HG02943 (cell line): ENCODE measurements around the gene ACP3.
"Not testable (repeated sequence)": the region's sequence is repeated elsewhere in the genome, so short reads cannot be mapped to it uniquely, and the experiment has no call there.

ENCODE experiments used
- ATAC-seq: cut with Tn5 transposase; IDR thresholded peaks from one replicate; pipeline ENCODE4 v1.9.1; 2021; ENCODE audit warnings: mild to moderate bottlenecking, low read depth, moderate library complexity; ENCODE audit not compliant: unreplicated experiment

The ACP3 gene

DNA sequence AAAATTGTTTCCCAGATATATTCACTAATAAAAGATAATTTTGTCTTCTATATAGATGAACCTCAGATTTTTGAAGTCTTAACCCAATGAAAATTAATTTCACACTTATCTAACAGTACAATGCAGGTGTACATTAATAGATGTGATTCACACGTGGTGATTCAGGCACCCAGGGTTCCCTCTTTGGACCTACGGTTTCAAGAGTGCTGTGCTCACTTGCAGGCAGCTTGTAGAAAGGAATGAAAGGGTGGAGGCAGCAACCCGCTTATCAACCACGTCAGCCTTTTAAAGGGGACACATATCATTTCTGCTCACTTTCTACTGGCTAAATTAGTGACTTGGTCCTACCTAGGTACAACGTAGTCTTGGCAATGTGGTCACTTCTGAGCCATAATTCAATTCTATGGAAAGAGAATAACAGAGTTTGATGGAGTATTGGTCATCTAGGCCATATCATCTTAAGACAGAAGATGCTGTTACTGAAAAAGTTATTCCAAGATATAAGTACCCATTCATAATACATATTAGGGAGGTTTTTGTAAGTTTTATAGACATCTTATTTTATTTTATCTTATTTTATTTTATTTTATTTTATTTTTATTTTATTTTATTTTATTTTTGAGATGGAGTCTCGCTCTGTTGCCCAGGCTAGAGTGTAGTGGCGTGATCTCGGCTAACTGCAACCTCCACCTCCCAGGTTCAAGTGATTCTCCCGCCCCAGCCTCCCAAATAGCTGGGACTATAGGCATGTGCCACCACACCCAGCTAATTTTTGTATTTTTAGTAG is 37.9 kb downstream of the ACP3 start:
- no peak for ATAC-seq

DNA sequence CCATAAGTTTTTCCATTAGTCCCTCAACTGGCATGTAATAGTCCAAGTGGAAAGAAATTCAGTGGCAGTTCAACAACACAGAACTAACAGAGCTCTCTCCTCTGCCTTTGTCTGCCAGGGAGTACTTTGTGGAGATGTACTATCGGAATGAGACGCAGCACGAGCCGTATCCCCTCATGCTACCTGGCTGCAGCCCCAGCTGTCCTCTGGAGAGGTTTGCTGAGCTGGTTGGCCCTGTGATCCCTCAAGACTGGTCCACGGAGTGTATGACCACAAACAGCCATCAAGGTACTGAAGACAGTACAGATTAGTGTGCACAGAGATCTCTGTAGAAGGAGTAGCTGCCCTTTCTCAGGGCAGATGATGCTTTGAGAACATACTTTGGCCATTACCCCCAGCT is 39.4 kb downstream of the ACP3 start:
- ATAC-seq, result no peak

DNA sequence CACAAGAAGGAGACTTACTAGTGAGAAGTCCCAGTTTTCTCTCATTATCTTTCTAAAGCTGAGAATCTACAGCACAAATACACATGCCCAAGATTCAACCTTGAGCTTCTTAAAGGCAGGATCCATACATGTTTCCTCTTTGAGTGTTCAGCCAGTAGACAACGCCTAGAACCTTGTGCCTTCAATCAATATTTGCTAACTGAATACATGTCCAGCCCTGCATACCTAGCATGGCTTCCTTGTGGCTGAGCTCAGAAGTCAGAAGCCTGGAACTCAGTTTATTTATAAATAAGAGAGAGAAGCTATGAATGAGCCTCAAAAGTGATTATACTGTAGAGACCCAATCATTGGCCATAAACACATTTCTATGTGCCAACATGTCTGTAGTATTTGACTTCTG is 43.5 kb downstream of the ACP3 start:
- ATAC-seq, result no peak

DNA sequence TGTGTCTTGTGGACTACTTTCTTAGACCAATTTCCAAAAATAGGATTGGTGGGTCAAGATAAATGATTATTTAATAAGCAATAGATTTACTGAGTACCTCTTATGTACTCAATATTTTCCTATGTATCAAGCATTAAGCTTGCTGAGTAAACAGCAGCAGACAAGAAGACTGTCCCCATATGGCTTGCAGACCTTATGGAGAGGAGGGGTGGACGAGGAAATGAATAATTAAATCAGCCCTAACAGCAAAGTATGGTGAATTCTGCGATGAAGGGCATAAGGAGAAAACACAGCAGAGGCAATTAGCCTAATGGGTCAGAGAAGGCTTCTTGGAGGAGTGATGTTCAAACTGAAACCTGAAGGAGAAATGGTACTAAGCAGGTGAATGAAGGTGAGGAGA is 45.1 kb downstream of the ACP3 start:
- ATAC-seq, result no peak

DNA sequence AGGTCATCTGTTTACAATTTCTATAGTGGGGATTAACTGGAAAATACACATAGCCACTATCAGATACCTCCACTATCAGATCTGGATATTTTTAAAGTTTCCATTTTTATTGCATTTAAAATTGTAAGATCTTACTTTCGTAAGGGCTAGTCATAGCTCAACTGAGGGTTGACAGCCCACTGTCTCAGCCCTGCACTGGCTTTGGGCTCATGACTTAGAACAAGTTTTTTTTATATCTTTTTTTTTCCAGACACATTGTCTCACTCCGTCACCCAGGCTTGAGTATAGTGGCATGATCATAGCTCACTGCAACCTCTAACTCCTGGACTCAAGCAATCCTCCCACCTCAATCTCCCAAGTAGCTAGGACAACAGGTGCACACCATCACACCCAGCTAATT is 51.3 kb downstream of the ACP3 start:
- no peak for ATAC-seq

DNA sequence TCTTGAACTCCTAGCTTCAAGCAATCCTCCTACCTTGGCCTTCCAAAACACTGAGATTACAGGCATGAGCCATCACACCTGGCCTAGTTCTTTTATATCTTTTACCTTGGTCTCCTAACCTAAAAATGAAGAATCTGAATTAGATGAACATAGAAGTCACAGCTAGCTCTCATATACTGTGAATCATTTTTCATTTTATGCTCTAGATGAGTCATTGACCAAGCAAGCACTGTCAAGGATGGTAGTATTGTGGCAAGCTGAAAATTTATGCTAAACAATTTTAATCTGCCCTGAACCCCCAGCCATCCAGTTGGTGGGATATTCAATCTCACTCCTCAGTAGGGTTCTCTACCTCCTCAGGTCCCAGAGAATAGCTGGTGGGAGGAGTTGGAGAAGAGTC is 51.8 kb downstream of the ACP3 start:
- ATAC-seq, result no peak

DNA sequence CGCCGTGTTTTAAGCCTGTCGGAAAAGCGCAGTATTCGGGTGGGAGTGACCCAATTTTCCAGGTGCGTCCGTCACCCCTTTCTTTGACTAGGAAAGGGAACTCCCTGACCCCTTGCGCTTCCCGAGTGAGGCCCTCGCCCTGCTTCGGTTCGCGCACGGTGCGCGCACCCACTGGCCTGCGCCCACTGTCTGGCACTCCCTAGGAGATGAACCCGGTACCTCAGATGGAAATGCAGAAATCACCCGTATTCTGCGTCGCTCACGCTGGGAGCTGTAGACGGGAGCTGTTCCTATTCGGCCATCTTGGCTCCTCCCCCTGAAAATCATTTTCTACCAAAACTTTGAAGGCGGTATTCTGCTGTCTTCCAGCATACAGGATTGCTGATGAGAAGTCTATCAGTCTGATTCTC is 59.7 kb downstream of the ACP3 start:
- not testable (repeated sequence) for ATAC-seq

DNA sequence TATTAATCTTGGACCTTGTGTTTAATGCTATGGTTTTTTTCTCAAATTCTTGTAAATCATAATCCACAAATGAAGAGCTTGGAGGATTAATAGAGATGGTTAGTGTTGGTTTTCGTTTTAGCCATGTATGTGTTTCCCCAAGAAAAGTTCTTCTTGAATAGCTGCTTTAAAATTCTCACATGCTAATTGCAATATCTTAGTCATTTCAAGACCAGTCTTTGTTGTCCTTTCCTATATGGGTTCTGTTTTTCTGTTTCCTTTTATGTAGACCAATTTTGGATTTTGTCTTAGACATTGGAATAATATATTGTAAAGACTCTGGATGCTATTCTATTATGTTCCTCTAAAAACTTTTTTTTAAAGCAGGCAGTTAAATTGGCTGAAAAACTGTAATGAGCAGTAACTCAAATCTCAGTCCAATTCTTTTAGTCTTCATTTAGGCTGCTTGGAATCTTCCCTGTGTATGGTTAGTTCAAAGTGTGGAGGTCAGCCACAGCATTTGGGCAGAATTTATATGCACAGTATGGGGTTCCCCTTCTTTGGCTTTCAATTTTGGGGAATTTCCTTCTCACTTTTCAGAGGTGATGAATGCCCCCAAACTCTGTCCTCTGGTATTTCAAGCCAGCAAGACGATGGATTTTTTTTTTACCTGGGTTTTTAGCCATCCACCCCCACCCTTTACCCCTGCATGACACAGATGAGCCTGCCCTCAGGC is 61.0 kb downstream of the ACP3 start:
- no peak for ATAC-seq

DNA sequence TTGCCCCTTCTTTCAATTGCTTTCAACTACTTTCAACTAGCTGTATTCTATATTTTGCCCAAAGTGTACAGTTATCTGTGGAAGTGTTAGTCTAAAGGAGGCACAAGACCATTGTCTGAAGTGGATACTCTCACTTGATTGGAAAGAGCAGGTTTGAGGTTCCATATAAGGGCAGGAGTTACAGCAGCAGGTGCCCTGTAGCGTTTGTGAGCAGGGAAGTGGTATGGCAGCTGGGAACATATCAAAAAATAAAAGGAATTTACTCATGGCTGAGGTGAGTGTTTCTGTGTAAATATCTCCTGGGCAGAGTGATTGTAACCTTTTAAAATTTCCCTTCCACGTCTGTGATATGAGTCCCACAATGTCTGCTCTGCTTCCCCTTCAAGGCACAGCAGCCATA is 61.6 kb downstream of the ACP3 start:
- ATAC-seq, result no peak

DNA sequence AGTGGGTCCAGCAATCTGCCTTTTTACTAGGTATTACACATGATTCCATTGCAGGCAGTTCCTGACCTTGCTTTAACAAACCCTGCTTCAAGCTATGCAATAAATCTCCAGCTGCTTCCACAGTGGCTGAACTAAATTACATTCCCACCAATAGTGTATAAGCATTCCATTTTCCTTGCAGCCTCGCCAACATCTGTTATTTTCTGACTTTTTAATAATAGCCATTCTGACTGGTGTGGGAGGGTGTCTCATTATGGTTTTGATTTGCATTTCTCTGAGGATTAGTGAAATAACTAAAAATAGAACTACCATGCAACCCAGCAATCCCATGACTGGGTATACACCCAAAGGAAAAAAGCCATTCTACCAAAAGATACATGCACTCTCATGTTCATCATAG is 63.7 kb downstream of the ACP3 start:
- no peak for ATAC-seq

DNA sequence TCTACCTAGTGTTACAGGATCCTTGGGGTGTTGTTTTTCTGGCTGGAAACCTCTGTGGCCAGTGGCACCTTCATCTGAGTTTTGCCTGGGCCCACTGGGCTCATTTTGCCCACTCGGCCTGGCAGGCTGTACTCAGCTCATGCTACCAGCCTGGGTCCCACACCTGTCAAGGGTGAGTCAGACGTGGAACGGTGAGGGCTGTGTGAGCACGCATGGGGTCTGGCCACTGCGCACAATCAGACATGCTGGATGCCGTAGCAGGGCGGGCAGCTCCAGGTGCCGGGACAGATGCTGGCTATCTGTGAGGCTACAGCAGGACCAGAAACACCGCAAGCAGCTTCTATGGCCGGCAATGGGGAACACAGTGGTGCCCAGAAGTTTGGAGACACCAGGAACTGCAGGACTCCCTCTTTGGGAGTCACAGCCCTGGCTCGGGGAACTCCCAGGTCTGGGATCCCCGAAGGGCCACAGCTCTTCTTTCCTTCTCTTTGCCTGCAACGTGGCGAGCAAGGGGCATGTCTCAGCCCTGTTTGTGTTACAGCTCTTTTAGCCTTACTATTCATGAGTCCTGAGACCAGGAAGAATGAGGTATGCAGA is 64.2 kb downstream of the ACP3 start:
- ATAC-seq, result no peak

DNA sequence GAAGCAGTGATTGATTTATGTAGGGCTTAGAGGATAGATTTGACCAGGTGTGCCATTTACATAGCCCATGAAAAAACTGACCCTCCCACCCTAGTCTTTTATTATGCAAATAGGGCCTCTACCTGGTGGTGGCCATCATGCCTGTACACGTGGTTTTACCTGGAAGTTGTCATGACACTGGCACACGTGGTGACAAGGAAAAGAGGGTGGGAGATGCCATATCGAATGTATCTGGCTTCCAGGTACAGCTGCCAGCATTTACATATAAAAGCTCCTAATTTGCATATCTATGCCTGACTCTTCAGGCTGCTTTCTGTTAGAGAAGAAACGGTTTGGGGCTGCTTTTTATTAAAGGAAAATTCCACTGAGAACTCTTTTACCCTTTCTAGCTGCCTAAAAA is 65.1 kb downstream of the ACP3 start:
- ATAC-seq, result no peak

DNA sequence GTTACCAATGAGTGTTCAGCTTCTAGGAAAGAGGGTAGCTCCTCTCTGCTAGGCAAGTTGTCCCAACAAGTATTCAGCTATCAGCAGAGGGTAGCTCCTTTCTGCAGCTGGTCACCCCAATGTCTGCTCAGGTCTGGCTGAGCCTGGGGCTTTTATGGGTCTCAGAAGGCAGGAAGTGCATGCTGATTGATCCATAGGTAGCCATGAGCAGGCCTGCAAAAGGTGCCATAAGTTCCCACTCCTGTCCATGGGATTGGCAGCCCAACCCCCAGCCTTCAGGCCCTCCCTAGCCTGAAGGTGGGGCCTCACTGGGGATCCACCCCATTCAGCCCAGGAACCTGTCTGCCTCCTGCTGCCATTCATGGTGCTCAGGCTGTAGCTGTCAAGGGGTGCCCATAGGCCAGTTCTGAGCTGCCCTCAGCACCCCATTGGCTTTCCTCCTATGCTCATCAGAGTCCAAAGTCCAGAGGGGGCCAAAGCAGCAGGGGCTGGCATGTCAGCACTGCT is 65.5 kb downstream of the ACP3 start:
- no peak for ATAC-seq

DNA sequence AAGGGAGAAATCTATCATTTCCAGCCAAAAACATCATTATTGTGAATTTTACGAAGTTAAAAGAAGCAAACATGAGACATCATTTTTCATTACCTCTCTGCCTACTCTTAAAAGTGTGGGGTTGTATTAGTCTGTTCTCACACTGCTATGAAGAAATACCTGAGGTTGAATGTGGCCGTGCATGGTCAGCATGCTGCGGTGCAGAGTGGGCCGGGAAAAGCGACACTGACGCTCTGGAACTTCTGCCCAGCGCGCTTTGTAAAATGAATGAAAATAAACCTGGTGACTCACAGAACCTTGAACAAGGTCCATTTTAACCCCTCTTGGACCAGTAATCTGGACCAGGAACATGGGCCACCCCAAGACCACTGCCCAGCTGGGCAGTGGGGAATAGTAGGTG is 69.1 kb downstream of the ACP3 start:
- ATAC-seq, result no peak

DNA sequence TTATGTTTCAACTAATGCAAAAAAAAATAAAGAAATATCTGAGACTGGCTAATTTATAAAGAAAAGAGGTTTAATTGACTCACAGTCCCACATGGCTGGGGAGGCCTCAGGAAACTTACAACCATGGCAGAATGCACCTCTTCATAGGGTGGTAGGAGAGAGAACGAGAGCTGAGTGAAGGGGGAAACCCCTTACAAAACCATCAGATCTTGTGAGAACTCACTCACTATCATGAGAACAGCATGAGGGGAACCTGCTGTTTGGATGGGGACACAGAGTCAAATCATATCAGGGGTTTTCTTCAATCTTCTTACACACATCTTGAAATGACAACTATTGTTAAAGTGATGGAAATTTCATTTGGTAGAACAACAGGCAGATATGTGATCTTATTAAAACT is 75.5 kb downstream of the ACP3 start:
- not testable (repeated sequence) for ATAC-seq

DNA sequence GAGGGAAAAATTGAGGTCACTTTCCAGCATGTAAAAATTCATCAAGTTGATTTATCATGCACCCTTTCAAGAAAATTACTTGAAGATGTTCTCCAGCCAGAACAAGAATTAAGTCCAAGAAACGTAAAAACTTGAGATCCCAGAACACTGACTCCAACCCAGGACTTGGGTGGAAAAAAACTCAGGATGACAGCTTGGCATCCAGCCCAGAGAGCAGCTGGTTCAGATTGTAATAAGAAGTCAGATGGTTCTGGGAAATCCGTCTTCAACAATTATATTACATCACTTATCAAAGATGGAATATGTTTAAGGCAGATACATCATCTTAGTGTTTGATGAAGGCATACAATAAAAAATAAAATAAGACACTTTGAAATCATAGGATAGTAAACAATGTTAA is 77.1 kb downstream of the ACP3 start:
- ATAC-seq, result no peak

DNA sequence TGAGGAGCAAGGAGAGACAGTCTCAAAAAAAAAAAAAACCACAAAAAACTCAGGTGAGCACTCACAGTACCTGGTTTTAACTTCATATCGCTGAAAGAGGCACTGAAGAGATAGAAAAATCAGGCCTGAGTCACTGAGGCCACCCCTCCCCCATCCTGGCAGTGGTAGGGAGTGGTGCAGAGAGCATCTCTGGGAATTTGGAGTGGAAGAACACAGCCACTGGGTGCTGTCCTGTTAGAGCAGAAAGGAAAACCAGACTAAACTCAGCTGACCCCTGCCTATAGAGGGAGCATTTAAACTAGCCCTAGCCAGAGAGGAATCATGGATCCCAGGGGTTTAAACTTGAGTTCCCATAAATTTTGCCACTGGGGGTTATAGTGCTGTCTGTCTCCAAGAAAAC is 77.9 kb downstream of the ACP3 start:
- no peak for ATAC-seq

DNA sequence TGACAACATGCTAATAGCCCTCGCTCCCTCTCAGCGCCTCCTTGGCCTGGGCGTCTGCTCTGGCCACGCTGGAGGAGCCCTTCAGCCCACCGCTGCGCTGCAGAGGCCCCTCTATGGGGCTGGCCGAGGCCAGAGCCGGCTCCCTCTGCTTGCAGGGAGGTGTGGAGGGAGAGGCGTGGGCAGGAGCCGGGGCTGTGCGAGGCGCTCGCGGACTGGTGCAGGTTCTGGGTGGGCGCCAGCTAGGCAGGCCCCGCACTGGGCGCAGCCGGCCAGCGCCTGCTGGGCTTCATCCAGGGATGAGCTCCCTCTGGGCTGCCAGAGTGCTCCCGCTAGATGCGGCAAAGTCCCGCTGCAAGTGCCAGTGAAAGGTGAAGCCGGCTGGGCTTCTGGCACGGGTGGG is 79.0 kb downstream of the ACP3 start:
- ATAC-seq, result no peak

DNA sequence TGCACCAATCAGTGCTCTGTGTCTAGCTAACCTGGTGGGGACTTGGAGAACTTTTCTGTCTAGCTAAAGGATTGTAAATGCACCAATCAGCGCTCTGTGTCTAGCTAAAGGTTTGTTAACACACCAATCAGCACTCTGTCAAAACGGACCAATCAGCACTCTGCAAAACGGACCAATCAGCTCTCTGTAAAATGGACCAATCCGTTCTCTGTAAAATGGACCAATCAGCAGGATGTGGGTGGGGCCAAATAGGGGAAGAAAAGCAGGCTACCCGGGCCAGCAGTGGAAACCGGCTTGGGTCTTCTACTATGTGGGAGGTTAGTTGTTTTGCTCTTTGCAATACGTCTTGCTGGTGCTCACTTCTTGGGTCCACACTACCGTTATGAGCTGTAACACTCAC is 79.6 kb downstream of the ACP3 start:
- not testable (repeated sequence) for ATAC-seq

DNA sequence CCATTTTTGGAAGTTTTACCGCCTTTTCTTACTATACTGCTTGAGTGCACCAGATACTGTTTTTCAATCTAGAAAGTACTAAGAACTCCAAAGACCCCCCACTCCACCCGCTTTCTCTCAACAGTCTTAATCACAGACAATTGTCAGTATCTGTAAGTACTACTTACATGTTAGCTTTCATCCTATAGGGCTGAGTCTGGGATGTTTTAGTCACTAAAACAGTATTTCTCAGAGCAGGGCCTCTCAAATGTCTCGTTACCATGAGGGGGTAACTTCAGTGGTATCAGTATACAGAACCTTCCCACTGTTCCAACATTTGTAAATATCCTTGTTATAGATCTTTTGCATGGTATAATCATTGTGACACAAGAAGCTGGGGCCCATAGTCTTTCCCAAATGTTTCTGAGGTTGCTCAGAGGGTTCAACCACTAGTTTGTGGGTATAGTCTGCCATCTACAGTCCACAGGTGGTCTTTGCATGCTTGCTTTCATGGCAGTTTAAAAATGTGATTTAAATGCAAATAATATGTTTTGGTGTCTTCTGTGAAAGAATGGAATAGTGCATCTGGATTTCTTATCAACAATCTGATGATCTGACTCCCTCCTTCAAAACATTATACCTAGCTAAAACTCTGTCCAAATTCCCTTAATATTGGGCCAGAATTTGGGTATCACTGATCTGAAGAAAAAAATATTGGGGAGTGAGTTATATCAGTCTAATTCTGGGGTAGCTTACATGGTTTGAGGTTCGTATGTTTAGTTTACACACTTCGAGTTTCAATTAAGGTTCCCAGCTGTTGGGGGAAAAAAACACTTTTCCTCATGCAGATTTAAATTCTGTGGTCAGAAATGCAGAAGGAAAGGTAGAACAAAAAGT is 82.1 kb downstream of the ACP3 start:
- no peak for ATAC-seq

DNA sequence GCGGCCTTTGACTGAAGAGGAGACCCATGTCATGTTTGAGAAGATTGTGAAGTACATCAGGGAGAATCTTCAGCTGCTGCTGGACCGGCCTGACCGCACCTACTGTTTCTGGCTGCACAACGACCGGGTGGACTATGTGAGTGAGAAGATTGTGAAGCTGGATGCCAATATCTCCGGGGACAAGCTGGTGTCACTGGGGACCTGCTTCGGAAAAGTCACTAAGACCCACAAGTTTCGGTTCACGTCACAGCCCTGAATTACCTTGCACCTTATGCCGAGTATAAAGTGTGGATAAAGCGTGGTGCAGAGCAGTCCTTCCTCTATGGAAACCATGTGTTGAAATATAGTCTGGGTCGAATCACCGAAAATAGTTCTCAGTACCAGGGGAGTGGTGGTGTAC is 84.0 kb downstream of the ACP3 start:
- ATAC-seq, result no peak
